Measurements from ENCODE around the gene CTSO. TPM values are rescaled to one million over a fixed set of nuclear protein-coding genes. Genes with fewer than 3 reads are reported as not detected.
"Not testable (repeated sequence)": the region's sequence is repeated elsewhere in the genome, so short reads cannot be mapped to it uniquely, and the experiment has no call there.

The CTSO gene
- total RNA-seq, 1 donor from 2014 or later: 28.1 TPM

- no peaks in the 10 kb centered on the region for H3K9me3 ChIP-seq
- H3K4me1 ChIP-seq: no peaks in the 10 kb centered on the region
- no peak for TF ChIP-seq CTCF (IDR thresholded peaks at IDR 0.05)
- no peak for DNase-seq
- no peak overlapping the region for H3K4me3 ChIP-seq
- H3K27ac ChIP-seq: no peak overlapping the region
- no peaks in the 10 kb centered on the region for H3K27me3 ChIP-seq (ENCODE audit: low read depth)
- intact Hi-C loops (cut with DNase I): no loop called here
- no peaks in the 10 kb centered on the region for H3K36me3 ChIP-seq
- no peak for ATAC-seq
These were observed 53.3 kb downstream of the CTSO start for GRCh38 chr4:155900381-155900780.

- no peaks in the 10 kb centered on the region for H3K4me1 ChIP-seq
- no peak overlapping the region for H3K4me3 ChIP-seq
- intact Hi-C loops (cut with DNase I): no loop called here
- H3K36me3 ChIP-seq: no peaks in the 10 kb centered on the region
- H3K9me3 ChIP-seq: no peaks in the 10 kb centered on the region
- DNase-seq (no peak), ATAC-seq (no peak)
- TF ChIP-seq CTCF (IDR thresholded peaks at IDR 0.05): no peak
- H3K27ac ChIP-seq: no peak overlapping the region
- H3K27me3 ChIP-seq (ENCODE audit: low read depth): no peaks in the 10 kb centered on the region
These were observed 53.8 kb downstream of the CTSO start for GRCh38 chr4:155899891-155900290.

- H3K4me3 ChIP-seq; H3K27ac ChIP-seq; H3K9me3 ChIP-seq; intact Hi-C loops (cut with DNase I); H3K36me3 ChIP-seq; ATAC-seq; H3K27me3 ChIP-seq (ENCODE audit: low read depth); H3K4me1 ChIP-seq; DNase-seq: not testable (repeated sequence)
These were observed 55.3 kb downstream of the CTSO start for GRCh38 chr4:155898371-155898770.

GRCh38 chr4:155891058-155891457 lies 62.6 kb downstream of the CTSO start:
- H3K4me1 ChIP-seq: no peaks in the 10 kb centered on the region
- no peaks in the 10 kb centered on the region for H3K27me3 ChIP-seq (ENCODE audit: low read depth)
- intact Hi-C loops (cut with DNase I): no loop called here
- no peak for TF ChIP-seq CTCF (IDR thresholded peaks at IDR 0.05)
- no peak overlapping the region for H3K4me3 ChIP-seq
- H3K36me3 ChIP-seq: no peaks in the 10 kb centered on the region
- DNase-seq: no peak
- no peak overlapping the region for H3K27ac ChIP-seq
- H3K9me3 ChIP-seq: no peaks in the 10 kb centered on the region
- no peak for ATAC-seq

- no peaks in the 10 kb centered on the region for H3K9me3 ChIP-seq
- ATAC-seq (no peak), DNase-seq (no peak)
- no peak for TF ChIP-seq CTCF (IDR thresholded peaks at IDR 0.05)
- no peaks in the 10 kb centered on the region for H3K27me3 ChIP-seq (ENCODE audit: low read depth)
- intact Hi-C loops (cut with DNase I): no loop called here
- H3K27ac ChIP-seq: no peak overlapping the region
- H3K4me1 ChIP-seq: no peaks in the 10 kb centered on the region
- no peak overlapping the region for H3K4me3 ChIP-seq
- H3K36me3 ChIP-seq: no peaks in the 10 kb centered on the region
These were observed 63.7 kb downstream of the CTSO start for GRCh38 chr4:155889946-155890345.

- no peaks in the 10 kb centered on the region for H3K4me1 ChIP-seq
- DNase-seq: no peak
- no peak overlapping the region for H3K27ac ChIP-seq
- no peaks in the 10 kb centered on the region for H3K27me3 ChIP-seq (ENCODE audit: low read depth)
- peak; percentile 62 to 83 for ATAC-seq
- no peaks in the 10 kb centered on the region for H3K36me3 ChIP-seq
- intact Hi-C loops (cut with DNase I): no loop called here
- no peak overlapping the region for H3K4me3 ChIP-seq
- TF ChIP-seq CTCF (IDR thresholded peaks at IDR 0.05): no peak
- H3K9me3 ChIP-seq: no peaks in the 10 kb centered on the region
These were observed 64.5 kb downstream of the CTSO start for GRCh38 chr4:155889031-155889793.

All from lower lobe of right lung (tissue), 2 donors.